KBM-7 (cell line): ENCODE results near the gene OR2D2.
A peak's percentile ranks its signal among the peaks of the same experiment; 100 is the strongest.
"Not testable (repeated sequence)": the region's sequence is repeated elsewhere in the genome, so short reads cannot be mapped to it uniquely, and the experiment has no call there.

Experiments
- DNase-seq: peaks from one replicate; pipeline ENCODE4 v3.0.0-alpha.2; 2015
- in situ Hi-C: fragments of 300-500 bp; cut with MboI; formaldehyde crosslinking; loops from 2 replicates; pipeline ENCODE4 v1.14.3; 2020; ENCODE audit warnings: low sequenced_read_pairs, low pct_unique_long_range_greater_than_20kb, mixed read lengths

OR2D2 gene, protein sequence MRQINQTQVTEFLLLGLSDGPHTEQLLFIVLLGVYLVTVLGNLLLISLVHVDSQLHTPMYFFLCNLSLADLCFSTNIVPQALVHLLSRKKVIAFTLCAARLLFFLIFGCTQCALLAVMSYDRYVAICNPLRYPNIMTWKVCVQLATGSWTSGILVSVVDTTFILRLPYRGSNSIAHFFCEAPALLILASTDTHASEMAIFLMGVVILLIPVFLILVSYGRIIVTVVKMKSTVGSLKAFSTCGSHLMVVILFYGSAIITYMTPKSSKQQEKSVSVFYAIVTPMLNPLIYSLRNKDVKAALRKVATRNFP

DNA sequence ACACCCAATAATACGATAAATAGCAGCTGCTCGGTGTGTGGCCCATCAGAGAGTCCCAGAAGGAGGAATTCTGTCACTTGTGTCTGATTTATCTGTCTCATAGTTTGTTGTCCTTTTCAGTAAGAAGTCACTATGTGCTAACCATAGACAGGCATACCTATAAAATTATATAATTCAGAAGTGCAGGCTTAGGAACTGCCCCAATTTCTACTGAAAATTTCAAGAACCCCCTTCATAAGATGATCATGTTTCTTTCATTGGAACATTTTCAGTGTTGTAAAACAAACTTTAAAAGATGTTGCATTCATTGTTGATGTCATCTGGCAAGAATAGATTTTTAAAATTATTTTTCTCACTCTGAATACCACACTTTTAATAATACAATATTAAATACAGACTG is at the start of gene OR2D2:
OR2D2 (minus strand) TSS at position 101 of the 400 bp plus-strand sequence; CDS start at position 101, 0 bp downstream.
- in situ Hi-C loops: no loop called here
- no peak for DNase-seq

DNA sequence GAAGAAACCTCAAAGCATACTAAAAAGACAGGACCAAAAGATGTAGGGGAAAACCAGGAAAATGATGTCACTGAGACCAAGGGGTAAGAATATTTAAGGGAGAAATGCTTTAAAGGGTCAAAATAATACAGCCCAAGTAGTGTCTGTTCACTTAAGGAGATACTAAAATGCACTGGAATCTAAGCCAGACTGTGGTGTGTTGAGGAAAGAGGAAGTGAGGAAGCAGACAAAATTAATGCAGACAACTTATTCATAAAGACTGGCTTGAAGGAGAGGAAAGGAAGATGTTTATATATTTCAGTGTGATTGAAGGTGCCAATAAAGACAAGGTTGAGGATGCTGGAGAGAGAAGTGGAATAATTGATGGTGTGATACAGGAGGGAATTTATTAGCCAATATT is 49.7 kb upstream of the OR2D2 start:
- DNase-seq: peak; percentile 38
- in situ Hi-C loops: no loop called here

DNA sequence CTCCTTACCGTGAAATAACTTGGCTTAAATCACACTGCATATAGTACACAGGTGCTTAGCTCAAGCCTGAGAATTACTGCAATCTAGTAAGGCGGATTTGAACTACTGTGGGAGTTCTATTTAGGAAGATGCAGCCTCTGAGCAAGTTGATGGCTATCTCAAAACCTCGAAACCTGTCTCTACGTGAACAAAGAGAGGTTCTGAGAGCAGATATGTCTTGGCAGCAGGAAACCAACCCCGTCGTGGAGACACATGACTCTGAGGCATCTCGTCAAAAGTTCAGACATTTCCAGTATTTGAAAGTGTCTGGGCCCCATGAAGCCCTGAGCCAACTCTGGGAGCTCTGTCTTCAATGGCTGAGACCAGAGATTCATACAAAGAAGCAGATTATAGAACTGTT is 39.8 kb upstream of the OR2D2 start:
- DNase-seq: no peak
- in situ Hi-C loops: no loop called here

DNA sequence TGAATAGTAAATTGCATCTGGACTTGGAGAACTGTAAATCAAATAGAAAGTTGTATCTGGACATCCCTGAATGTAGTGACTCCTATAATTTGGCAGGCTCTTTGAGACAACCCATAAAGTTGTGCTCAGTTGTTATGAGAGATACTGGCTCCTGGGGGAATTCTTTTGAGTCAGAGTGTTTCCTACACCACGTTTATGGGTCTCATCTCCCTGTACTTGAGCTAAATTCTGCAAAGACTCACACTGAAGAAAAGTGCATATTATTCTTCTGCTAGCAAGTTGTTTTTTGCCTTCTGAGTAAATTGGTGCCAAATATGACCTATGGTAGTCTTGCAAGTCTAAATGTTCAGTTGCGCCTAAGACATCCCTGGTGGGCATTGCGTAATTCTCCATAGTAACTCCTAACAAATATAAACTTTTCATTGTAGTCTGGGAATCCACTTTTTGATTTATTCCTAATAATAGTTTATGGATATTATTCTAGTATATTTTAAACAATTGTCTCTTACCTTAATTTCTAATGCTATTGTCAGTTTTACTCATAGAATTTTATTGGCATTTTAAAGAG is 38.9 kb upstream of the OR2D2 start:
- in situ Hi-C loops: no loop called here
- DNase-seq: no peak

DNA sequence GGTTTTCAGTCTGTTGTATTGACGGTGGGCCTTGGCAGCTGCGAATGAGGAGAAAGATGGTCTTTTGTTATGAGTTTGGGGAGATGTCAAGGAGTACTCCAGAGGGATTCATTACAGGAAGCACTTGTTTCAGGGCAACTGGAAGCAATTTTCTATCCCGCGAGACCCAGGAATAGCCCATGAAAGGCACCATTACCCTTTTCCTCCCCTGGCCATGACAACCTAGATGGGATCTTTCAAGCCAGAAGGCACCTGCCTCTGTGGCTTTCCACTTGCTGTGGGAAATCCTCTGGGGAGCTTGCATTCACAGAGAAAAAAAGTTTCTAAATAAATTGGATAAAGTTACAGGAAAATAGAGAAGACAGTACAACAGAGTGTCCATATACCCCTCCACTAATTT is 36.6 kb upstream of the OR2D2 start:
- in situ Hi-C loops: no loop called here
- DNase-seq: no peak

DNA sequence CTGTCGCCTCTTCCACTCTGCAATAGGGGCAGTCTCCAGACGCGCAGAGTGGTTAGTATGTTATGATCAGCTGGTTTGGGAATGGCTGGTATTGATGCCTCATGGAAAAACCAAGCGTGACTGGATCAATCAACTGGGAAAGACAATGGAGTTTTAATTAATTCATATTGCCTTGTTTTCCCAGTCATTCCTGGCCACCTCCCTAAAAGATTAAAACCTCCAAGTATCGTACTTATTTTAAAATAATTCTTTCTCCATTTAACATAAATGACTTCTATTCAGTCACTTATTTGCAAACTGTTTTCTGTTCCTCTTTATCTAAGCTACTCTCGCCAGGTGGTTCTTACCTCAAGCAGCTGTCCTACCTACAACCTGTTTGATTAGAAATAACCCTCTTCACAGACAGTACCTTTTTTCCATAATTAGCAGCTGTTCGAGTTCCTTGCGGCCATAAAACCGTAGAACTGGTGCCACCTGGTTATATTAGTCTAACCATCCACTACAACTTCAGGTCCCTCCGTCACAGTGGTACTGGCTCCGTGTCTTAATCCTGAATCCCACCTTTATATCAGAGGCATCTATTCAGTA is 34.8 kb upstream of the OR2D2 start:
- peak; percentile 32 for DNase-seq
- in situ Hi-C loops: no loop called here

DNA sequence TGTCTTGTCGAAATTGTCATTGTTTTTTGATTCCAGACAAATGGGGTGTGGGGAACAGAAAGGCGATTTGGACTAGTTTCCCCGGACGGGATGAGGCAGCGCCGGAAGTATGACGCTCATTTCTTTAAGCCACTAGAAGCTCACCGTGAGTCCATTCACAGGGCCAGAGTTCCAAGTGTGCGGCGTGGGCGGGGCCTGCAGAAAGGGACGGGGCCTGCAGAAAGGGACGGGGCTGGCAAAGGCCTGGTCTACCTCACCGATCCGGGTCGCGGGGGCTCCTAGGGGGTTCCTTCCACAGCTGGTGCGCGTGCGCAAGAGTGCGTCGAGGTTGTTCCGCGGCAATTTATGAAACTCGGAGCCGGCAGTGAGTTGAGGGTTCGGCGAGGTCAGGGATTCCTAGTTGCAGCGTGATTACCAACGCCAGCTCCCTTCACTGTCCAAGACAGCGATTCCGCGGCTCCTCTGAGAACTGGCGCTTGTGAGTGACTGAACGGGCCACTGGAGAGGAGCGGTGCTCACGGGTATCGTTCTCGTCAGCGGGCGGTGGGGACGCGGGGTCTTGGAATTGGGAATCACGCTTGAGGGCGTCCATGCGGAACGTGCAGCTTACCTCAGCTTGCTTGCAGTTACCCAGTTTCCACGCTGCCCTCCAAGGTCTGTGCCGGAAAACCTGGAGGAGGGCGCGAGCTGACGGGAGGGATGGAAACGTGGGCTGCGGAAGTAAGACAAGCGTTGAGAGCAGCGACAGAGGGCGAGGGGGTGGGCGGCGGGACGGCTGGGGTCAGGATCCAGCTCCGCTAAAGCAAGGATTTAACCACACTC is 34.1 kb upstream of the OR2D2 start, which contains the start of gene ZNF215:
ZNF215 (plus strand) TSS at position 219 of the 822 bp plus-strand sequence. CDS start 5,847 bp downstream, outside the sequence.
- DNase-seq: peak; percentile 85
- in situ Hi-C loops: no loop called here

DNA sequence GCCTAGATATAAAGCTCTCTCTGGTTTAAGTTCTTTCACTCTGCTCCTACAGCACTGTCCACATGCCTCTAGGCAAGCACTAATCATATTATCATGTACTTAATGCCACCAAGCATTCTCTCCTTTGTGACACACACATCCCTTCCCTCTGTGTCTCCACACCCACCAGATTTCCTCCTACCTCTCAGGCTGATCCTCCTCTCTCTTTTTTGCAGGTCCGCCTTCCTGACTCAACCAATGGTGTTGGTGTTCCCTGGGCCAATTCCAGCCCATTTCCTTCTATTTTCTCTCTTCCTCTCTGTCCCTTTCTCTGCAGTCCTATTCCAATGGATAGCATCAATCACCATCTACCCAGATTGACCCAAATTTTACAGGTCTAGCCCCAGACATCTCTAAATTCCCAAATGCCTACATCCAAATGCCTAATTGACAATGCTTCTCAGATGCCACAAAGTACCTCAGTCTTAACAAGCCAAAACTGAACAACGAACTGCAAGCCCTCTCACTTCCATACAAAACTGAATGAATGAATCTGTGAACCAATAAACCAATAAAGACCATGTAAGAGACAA is 33.4 kb upstream of the OR2D2 start:
- in situ Hi-C loops: no loop called here
- peak; percentile 43 for DNase-seq

DNA sequence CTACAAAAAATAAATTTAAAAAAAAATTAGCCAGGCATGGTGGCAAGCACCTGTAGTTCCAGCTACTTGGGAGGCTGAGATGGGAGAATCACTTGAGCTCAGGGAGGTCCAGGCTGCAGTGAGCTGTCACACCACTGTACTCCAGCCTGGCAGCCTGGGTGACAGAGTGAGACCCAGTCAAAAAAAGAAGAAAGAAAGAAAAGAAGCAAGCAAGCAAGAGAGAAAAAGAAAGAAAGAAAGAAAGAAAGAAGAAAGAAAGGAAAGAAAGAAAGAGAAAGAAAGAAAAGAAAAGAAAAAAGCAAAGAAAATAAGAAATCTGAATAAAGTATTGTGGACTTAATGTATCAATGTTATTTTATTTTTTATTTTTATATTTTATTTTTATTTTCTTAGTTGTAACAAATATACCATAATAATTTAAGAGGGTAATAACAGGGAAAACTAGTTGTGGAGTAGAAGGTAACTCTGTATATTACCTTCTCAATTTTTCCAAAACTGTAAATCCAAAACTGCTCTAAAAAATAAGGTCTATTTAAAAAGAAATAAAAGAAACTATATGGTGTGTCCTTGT is 32.8 kb upstream of the OR2D2 start:
- in situ Hi-C loops: no loop called here

DNA sequence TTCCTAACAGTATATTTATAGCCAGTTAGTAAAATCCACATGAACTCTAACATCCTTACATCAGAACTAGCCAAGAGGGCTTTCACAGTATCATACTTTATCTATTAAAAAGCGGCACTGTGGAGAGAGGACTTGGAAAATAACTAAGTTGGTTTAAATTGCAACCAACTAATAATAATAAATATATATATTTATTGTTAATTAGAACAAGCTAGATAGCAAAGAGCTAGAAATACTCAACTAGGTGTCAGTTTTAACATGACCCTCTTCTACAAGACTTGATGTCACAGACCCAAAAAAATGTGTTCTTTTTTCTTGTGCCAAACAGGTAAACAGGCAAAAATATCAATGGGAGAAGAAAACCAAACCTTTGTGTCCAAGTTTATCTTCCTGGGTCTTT is 28.4 kb upstream of the OR2D2 start, which contains the start of gene OR2D3:
OR2D3 (plus strand) TSS at position 301 of the 400 bp plus-strand sequence; CDS start at position 301, 0 bp downstream.
- in situ Hi-C loops: no loop called here
- no peak for DNase-seq

More for the DNA sequence above, 32.8 kb upstream of the OR2D2 start:
- no peak for DNase-seq

DNA sequence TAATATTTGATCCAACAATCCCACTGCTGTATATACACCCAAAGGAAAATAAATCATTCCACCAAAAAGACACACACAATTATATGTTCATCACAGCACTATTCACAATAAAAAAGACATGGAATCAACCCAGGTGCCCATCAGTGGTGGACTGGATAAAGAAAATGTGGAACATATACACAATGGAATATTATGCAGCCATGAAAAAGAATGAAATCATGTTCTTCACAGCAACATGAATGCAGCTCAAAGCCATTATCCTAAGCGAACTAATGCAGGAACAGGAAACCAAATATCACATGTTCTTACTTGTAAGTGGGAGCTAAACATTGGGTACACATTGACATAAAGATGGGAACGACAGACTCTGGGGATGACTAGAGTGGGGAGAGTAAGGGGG is 27.4 kb upstream of the OR2D2 start:
- no peak for DNase-seq
- in situ Hi-C loops: no loop called here

DNA sequence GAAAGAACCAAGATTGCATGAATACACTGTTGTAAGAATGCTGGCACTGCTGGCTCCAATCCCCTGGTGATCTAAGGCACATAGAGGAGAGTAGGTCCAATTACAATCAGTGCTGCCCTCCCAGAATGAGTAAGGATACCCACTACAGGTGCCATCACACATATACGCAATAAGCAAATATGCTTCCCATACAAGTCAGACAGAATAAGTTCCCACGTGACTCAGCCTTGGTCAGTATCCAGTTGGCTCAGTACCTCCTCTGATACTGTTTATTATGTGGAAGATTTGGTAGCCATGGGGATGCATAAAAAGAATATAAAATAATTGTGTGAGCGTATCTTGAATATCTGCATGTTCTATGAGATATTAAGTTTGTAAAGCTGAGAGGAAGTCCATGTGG is 19.6 kb upstream of the OR2D2 start:
- in situ Hi-C loops: no loop called here
- no peak for DNase-seq

DNA sequence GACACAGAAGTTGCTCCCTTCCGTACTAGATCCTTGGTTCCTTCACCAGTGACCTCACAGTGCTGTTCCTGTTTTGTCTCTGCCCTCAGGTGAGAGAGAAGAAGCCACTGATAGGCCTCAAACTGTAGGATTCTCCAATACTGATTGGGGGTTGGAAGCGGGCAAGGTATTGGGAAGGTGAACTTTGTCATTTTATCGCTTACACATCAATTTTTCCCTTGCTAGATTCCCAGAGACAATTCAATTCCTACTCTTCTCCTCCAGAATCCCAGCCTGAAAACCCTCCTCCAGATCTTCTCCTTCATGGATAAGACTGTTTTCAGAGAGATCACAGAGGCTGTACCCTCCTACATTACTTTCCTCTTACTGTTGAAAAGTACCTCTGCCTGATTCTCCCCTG is 19.1 kb upstream of the OR2D2 start:
- DNase-seq: no peak
- in situ Hi-C loops: no loop called here

DNA sequence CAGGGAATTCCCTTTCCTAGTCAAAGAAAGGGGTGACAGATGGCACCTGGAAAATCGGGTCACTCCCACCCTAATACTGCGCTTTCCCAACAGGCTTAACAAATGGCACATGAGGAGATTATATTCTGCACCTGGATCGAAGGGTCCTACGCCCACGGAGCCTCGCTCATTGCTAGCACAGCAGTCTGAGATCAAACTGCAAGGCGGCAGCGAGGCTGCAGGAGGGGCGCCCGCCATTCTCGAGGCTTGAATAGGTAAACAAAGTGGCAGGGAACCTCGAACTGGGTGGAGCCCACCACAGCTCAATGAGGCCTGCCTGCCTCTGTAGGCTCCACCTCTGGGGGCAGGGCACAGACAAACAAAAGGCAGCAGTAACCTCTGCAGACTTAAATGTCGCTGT is 12.5 kb upstream of the OR2D2 start:
- in situ Hi-C loops, DNase-seq: not testable (repeated sequence)

DNA sequence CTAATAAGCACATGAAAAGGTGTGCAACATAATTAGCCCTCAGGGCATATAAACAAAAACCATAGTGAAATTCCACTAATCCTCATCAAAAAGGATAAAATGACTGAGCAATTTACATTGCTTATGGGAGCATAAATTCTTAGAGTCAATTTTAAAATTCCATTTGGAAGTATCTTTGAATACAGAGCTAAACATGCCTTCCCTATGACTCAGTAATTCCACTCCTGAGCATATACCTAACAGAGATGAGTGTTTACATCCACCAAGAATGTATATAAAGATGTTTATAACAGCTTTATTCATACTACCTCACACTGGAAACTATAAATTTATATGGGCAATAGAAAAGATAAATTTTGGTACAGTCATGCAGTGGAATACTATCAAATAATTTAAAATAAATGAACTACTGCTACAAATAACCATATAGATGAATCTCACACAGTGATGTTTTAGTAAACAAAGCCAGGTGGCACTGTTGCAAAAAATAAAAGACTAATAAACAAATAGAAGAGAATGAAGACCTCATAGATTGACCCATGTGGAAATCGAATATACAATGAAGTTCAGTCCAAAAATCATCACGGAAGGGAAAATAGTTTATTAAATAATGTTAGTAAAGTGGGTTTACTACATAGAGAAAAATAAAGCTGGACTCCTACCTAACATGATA is 8.2 kb upstream of the OR2D2 start:
- DNase-seq: no peak
- in situ Hi-C loops: no loop called here

DNA sequence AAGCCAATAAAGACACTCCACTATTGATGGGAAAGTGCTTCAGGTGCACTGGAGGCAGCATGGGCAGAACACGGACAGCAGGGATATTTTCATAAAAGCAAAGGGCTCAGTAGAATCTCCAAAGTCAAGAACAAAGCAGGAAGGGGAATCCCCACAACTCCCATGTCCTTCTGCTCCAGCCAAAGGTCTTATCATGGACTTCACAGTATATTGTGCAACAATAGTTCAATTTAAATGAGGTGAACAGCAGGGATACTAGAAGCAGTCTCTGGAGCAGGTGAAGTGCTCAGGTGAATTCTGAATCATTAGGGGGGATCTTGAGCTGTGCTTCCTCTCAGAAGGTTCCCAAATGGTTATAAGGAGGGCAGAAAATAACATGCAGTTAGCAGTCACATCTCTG is 6.6 kb upstream of the OR2D2 start:
- in situ Hi-C loops: no loop called here
- DNase-seq: no peak

DNA sequence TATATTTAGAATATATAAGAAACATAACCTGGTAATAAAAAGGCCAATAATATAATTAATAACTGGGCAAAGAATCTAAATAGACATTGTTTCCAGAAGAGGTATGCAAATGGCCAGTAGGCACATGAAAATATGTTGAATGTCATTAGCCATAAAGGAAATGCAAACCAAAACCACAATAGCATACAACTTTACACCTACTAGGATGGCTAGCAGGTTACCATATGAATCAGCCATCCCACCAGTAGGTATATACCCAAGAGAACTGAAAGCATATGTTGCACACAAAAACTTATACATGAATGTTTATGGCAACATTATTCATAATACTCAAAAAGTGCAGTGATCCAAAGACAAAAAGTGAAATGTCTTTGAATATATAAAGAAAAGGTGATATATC is 2.7 kb upstream of the OR2D2 start:
- no peak for DNase-seq
- in situ Hi-C loops: no loop called here

DNA sequence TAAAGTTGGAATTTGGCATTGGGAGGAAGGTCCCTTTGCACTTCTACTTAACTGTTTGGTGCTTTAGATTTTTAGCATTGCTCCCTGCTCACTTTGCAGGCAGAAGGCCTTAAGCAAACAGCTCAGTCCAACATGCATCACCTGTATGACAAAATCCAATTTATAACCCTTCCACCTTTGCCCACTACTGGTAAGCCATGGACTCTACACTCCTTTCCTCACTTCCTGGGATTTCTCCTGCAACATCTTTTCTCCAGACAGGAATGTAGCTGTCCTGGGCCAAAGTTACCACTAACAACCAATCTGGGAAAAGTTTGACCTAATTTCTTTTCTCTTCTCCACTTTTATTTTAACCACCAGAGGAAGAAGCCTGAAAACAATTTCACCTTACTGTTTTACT is 1.8 kb upstream of the OR2D2 start:
- in situ Hi-C loops: no loop called here
- no peak for DNase-seq

DNA sequence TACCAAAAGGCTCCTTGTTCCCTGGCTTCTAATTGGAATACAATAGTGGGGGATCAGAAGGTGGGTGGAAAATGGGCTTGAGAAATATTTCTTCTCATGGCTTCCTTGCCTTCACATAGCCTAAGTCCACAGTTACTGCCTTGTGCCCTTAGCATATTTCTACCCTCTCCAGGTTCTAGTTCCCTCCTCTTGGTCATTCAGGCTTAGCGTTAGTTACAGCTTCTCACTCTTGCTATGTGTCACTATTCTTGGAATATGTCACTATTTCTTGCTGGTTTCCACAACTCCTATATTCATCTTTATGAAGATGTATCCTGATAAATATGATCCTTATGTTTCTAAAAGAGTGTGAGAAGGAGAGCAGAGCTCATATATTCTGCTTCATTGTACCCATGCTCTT is 2.5 kb downstream of the OR2D2 start:
- in situ Hi-C loops: no loop called here
- no peak for DNase-seq
